ENCODE results near the gene GRHPR. TPM values are rescaled to one million over a fixed set of nuclear protein-coding genes. Genes with fewer than 3 reads are reported as not detected.
A peak's percentile ranks its signal among the peaks of the same experiment; 100 is the strongest.
"Not testable (repeated sequence)": the region's sequence is repeated elsewhere in the genome, so short reads cannot be mapped to it uniquely, and the experiment has no call there.

The GRHPR gene
- total and polyA plus RNA-seq, 4 donors: 125 to 524 (median 294) TPM

DNA sequence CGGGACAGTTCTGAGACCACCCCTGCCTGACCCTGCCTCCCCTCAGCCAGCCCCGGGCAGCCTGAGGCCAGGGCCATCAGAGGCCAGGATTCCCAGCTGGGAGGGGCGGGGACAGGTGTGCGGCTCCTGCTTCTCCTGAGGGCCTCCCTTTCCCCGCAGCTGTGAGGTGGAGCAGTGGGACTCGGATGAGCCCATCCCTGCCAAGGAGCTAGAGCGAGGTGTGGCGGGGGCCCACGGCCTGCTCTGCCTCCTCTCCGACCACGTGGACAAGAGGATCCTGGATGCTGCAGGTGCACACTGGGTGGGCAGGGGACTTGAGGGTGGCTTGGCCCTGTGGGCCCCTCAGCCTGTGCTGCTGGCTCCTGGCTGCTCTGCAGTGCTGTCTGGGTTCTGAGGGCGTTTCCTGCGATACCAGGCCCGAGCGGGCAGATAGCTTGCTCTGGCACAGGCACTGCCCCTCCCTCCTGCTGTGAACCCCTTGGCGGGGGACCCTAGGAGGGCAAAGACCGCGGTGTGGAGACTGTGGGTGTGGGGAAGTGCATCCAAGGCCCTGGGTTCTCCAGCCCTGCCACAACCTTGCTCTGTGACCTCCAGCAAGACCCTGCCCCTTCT lies 2.3 kb downstream of the GRHPR start:
- Histone ChIP-seq H3K27ac (ENCODE audit: low read depth in 1 of 2, low read length in 2 of 2) (peak overlapping the region; percentile 1 to 98), H3K27me3 (ENCODE audit: control insufficient read depth in 4 of 4, insufficient read depth in 4 of 4, low read length in 3 of 4) (no peaks in the 10 kb centered on the region), H3K9me3 (ENCODE audit: control insufficient read depth in 4 of 4, low read length in 3 of 4) (no peaks in the 10 kb centered on the region), H3K36me3 (ENCODE audit: control insufficient read depth in 4 of 4, insufficient read depth in 3 of 4, low read depth in 1 of 4, low read length in 3 of 4) (peaks cover 6 to 20% (median 13%) of the 10 kb centered on the region in 4 donors), H3K4me3 (ENCODE audit: low read depth in 1 of 3, low read length in 3 of 3) (peak overlapping the region; percentile 45 to 90 (median 82)), H3K9ac (ENCODE audit: low read depth in 1 of 2, low read length in 2 of 2) (peak overlapping the region in 1 of 2 donors; percentile 88), H3K4me1 (ENCODE audit: control insufficient read depth in 4 of 4, insufficient read depth in 4 of 4, low read length in 3 of 4) (peaks cover 30 to 82% (median 69%) of the 10 kb centered on the region in 4 donors)
- TF ChIP-seq HNF4A (conservative IDR thresholded peaks at IDR 0.05) (peak; percentile 43 to 44), RXRA (IDR thresholded peaks at IDR 0.05) (peak; percentile 66), GABPA (IDR thresholded peaks at IDR 0.05 in 1 of 2, conservative IDR thresholded peaks at IDR 0.05 in 1 of 2) (no peak), SP1 (IDR thresholded peaks at IDR 0.05) (peak; percentile 26)
- DNase-seq (ENCODE audit: low spot score): no peak
- 32% methylated on average over 18 of the region's 18 CpGs for WGBS

DNA sequence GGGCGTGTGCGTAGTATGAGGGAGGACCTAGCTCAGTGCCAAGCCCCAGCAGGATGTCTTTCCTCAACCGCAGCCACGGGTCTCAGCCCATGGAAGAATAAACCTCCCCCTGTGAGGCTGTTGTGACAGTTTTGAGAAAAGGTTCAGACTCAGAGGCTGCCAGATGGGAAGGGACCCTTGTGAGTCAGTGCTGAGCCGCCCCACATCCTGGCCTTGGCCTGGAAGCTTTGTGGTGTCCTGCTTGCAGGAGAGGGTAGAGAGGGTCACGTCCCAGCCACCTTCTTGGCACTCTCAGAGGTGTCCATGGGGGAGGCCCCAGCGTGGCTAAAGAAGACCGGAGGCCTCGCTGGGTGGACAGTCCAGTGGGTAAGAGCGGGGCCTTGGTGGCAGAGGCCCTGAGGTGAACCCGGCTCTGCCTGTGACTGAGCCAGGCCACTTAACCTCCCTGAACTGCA lies 2.8 kb downstream of the GRHPR start:
- peaks cover 30 to 87% (median 74%) of the 10 kb centered on the region in 4 donors for H3K4me1 ChIP-seq (ENCODE audit: control insufficient read depth in 4 of 4, insufficient read depth in 4 of 4, low read length in 3 of 4)
- no peak for DNase-seq (ENCODE audit: low spot score)
- peak overlapping the region; percentile 7 to 98 for H3K27ac ChIP-seq (ENCODE audit: low read depth in 1 of 2, low read length in 2 of 2)
- no peak for TF ChIP-seq SP1 (IDR thresholded peaks at IDR 0.05)
- TF ChIP-seq HNF4G (IDR thresholded peaks at IDR 0.05): no peak
- no peak for TF ChIP-seq HNF4A (conservative IDR thresholded peaks at IDR 0.05)
- no peak for TF ChIP-seq JUND (IDR thresholded peaks at IDR 0.05)
- TF ChIP-seq FOXA1 (IDR thresholded peaks at IDR 0.05): no peak
- no peak for TF ChIP-seq GABPA (IDR thresholded peaks at IDR 0.05 in 1 of 2, conservative IDR thresholded peaks at IDR 0.05 in 1 of 2)
- no peak for TF ChIP-seq RXRA (IDR thresholded peaks at IDR 0.05)
- TF ChIP-seq EGR1 (IDR thresholded peaks at IDR 0.05; ENCODE audit: low read depth in 2 of 2): no peak
- TF ChIP-seq FOXA2 (IDR thresholded peaks at IDR 0.05): no peak
- TF ChIP-seq, protein P1, sequence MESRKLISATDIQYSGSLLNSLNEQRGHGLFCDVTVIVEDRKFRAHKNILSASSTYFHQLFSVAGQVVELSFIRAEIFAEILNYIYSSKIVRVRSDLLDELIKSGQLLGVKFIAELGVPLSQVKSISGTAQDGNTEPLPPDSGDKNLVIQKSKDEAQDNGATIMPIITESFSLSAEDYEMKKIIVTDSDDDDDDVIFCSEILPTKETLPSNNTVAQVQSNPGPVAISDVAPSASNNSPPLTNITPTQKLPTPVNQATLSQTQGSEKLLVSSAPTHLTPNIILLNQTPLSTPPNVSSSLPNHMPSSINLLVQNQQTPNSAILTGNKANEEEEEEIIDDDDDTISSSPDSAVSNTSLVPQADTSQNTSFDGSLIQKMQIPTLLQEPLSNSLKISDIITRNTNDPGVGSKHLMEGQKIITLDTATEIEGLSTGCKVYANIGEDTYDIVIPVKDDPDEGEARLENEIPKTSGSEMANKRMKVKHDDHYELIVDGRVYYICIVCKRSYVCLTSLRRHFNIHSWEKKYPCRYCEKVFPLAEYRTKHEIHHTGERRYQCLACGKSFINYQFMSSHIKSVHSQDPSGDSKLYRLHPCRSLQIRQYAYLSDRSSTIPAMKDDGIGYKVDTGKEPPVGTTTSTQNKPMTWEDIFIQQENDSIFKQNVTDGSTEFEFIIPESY (IDR thresholded peaks at IDR 0.05): no peak
- H3K9ac ChIP-seq (ENCODE audit: low read depth in 1 of 2, low read length in 2 of 2): no peak overlapping the region
- H3K9me3 ChIP-seq (ENCODE audit: control insufficient read depth in 4 of 4, low read length in 3 of 4): no peaks in the 10 kb centered on the region
- H3K4me3 ChIP-seq (ENCODE audit: low read depth in 1 of 3, low read length in 3 of 3): peak overlapping the region in 2 of 3 donors; percentile 82 to 90
- 31% methylated on average over 11 of the region's 11 CpGs for WGBS
- no peaks in the 10 kb centered on the region for H3K27me3 ChIP-seq (ENCODE audit: control insufficient read depth in 4 of 4, insufficient read depth in 4 of 4, low read length in 3 of 4)
- peaks cover 9 to 23% (median 13%) of the 10 kb centered on the region in 4 donors for H3K36me3 ChIP-seq (ENCODE audit: control insufficient read depth in 4 of 4, insufficient read depth in 3 of 4, low read depth in 1 of 4, low read length in 3 of 4)

DNA sequence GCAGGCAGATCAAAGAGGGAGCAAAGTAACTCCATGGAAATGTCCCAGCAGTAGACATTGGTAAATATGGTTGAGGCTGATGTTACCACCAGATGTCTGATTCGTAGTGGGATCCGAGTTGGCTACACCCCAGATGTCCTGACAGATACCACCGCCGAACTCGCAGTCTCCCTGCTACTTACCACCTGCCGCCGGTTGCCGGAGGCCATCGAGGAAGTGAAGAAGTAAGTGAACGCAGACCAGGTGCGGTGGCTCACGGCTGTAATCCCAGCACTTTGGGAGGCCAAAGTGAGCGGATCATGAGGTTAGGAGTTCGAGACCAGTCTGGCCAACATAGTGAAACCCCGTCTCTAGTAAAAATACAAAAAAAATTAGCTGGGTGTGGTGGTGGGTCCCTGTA lies 3.9 kb downstream of the GRHPR start:
- DNase-seq (ENCODE audit: low spot score); H3K9me3 ChIP-seq (ENCODE audit: control insufficient read depth in 4 of 4, low read length in 3 of 4); H3K27me3 ChIP-seq (ENCODE audit: control insufficient read depth in 4 of 4, insufficient read depth in 4 of 4, low read length in 3 of 4); H3K4me3 ChIP-seq (ENCODE audit: low read depth in 1 of 3, low read length in 3 of 3): not testable (repeated sequence)
- TF ChIP-seq HNF4A (conservative IDR thresholded peaks at IDR 0.05): peak in 1 of 2 donors; percentile 19
- Histone ChIP-seq H3K9ac (ENCODE audit: low read depth in 1 of 2, low read length in 2 of 2) (peak overlapping the region in 1 of 2 donors; percentile 33), H3K27ac (ENCODE audit: low read depth in 1 of 2, low read length in 2 of 2) (peak overlapping the region; percentile 24 to 98), H3K4me1 (ENCODE audit: control insufficient read depth in 4 of 4, insufficient read depth in 4 of 4, low read length in 3 of 4) (peaks cover 33 to 91% (median 84%) of the 10 kb centered on the region in 4 donors), H3K36me3 (ENCODE audit: control insufficient read depth in 4 of 4, insufficient read depth in 3 of 4, low read depth in 1 of 4, low read length in 3 of 4) (peaks cover 10 to 25% (median 17%) of the 10 kb centered on the region in 4 donors)
- 75% methylated on average over 15 of the region's 15 CpGs for WGBS

DNA sequence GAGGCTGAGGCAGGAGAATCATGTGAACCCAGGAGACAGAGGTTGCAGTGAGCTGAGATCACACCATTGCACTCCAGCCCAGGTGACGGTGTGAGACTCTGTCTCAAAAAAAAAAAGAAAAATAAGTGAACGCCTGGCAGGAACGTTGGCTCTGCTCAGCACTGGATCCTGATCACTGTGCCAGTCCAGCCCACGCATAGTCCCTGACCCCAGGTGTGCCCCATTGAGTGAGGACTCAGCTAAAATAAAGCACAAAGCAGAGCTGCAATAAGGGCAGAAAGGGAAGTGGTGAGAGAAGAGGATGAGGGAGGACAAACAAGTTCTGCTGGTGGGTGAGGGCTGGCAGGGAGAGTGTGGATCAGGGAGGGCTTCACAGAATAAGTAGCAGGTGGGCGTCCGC lies 4.3 kb downstream of the GRHPR start:
- peak overlapping the region in 1 of 2 donors; percentile 98 for H3K27ac ChIP-seq (ENCODE audit: low read depth in 1 of 2, low read length in 2 of 2)
- no peaks in the 10 kb centered on the region for H3K27me3 ChIP-seq (ENCODE audit: control insufficient read depth in 4 of 4, insufficient read depth in 4 of 4, low read length in 3 of 4)
- 59% methylated on average over 6 of the region's 6 CpGs for WGBS
- TF ChIP-seq RXRA (IDR thresholded peaks at IDR 0.05) (peak; percentile 26 to 75), EGR1 (IDR thresholded peaks at IDR 0.05; ENCODE audit: low read depth in 2 of 2) (peak; percentile 56 to 94), HNF4A (conservative IDR thresholded peaks at IDR 0.05) (peak in 1 of 2 donors; percentile 66), SP1 (IDR thresholded peaks at IDR 0.05) (no peak)
- TF ChIP-seq, protein P2, sequence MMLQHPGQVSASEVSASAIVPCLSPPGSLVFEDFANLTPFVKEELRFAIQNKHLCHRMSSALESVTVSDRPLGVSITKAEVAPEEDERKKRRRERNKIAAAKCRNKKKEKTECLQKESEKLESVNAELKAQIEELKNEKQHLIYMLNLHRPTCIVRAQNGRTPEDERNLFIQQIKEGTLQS (IDR thresholded peaks at IDR 0.05): no peak
- DNase-seq (ENCODE audit: low spot score): no peak
- no peak overlapping the region for H3K4me3 ChIP-seq (ENCODE audit: low read depth in 1 of 3, low read length in 3 of 3)
- H3K9me3 ChIP-seq (ENCODE audit: control insufficient read depth in 4 of 4, low read length in 3 of 4): no peaks in the 10 kb centered on the region
- H3K9ac ChIP-seq (ENCODE audit: low read depth in 1 of 2, low read length in 2 of 2): no peak overlapping the region
- H3K36me3 ChIP-seq (ENCODE audit: control insufficient read depth in 4 of 4, insufficient read depth in 3 of 4, low read depth in 1 of 4, low read length in 3 of 4): peaks cover 13 to 27% (median 20%) of the 10 kb centered on the region in 4 donors
- peaks cover 31 to 91% (median 83%) of the 10 kb centered on the region in 4 donors for H3K4me1 ChIP-seq (ENCODE audit: control insufficient read depth in 4 of 4, insufficient read depth in 4 of 4, low read length in 3 of 4)

All from liver (tissue), 9 donors.